Pericardium fibroblast (primary cell): ENCODE data around the gene COX6B1. TPM values are rescaled to one million over a fixed set of nuclear protein-coding genes. Genes with fewer than 3 reads are reported as not detected.

Experiments
- total RNA-seq: library from RNA; depleted of rRNA; stranded (reverse); fragments of >200 nt; gene quantifications from 2 replicates; pipeline ENCODE4 v1.2.3, GENCODE V29; 2015

The COX6B1 gene
- total RNA-seq = 325 and 420 TPM in 2 replicates

GRCh38 chr19:35648017-35648961, at the start of gene COX6B1:
Gene COX6B1, plus strand, starts transcription at chr19:35648323. Its CDS starts 2,921 bp downstream, at chr19:35651244.

GRCh38 chr19:35612559-35613321, 35.4 kb upstream of the COX6B1 start, which contains the start of gene HAUS5:
Gene HAUS5, plus strand, starts transcription at chr19:35612735. Its CDS starts 60 bp downstream, at chr19:35612795.

GRCh38 chr19:35628565-35629331, 19.4 kb upstream of the COX6B1 start, which contains the start of gene RBM42:
Gene RBM42, plus strand, starts transcription at chr19:35629036. Its CDS starts 118 bp downstream, at chr19:35629154.

GRCh38 chr19:35641515-35642151, 6.5 kb upstream of the COX6B1 start, which contains the start of gene ETV2:
Gene ETV2, plus strand, starts transcription at chr19:35641745. Its CDS starts 716 bp downstream, at chr19:35642461.

GRCh38 chr19:35666251-35666913, 18.3 kb downstream of the COX6B1 start, which contains the start of gene UPK1A:
Gene UPK1A, plus strand, starts transcription at chr19:35666517. Its CDS starts 296 bp downstream, at chr19:35666813.

GRCh38 chr19:35704218-35704617, 56.1 kb downstream of the COX6B1 start, which contains the start of gene ZBTB32:
Gene ZBTB32, plus strand, starts transcription at chr19:35704558. Its CDS starts 10,069 bp downstream, at chr19:35714627.

Other genes starting within 250 kb of the COX6B1 start
- not detected in 2 replicates for gene FFAR2, start 200.1 kb upstream of the COX6B1 start, total RNA-seq
- gene KRTDAP, start 157.9 kb upstream of the COX6B1 start, total RNA-seq = not detected in 2 replicates
- 22.8 and 37.0 TPM in 2 replicates for gene DMKN, start 134.7 kb upstream of the COX6B1 start, total RNA-seq
- gene SBSN, start 120.0 kb upstream of the COX6B1 start, total RNA-seq = 0.82 and 11.0 TPM in 2 replicates
- gene GAPDHS, start 114.9 kb upstream of the COX6B1 start, total RNA-seq = not detected in 2 replicates
- 106 and 108 TPM in 2 replicates for gene TMEM147, start 102.7 kb upstream of the COX6B1 start, total RNA-seq
- gene ATP4A, start 84.7 kb upstream of the COX6B1 start, total RNA-seq = not detected in 2 replicates
- not detected in 2 replicates for gene PMIS2, start 62.1 kb upstream of the COX6B1 start, total RNA-seq
- 6.2 and 7.6 TPM in 2 replicates for gene HAUS5, start 35.6 kb upstream of the COX6B1 start, total RNA-seq
- 75.2 and 76.0 TPM in 2 replicates for gene RBM42, start 19.3 kb upstream of the COX6B1 start, total RNA-seq
- 1.2 and 3.4 TPM in 2 replicates for gene ETV2, start 6.6 kb upstream of the COX6B1 start, total RNA-seq
- gene UPK1A, start 18.2 kb downstream of the COX6B1 start, total RNA-seq = not detected in 2 replicates
- not detected in 2 replicates for gene ZBTB32, start 56.2 kb downstream of the COX6B1 start, total RNA-seq
- gene KMT2B, start 69.7 kb downstream of the COX6B1 start, total RNA-seq = 13.9 and 17.9 TPM in 2 replicates
- 9.8 and 13.5 TPM in 2 replicates for gene IGFLR1, start 94.1 kb downstream of the COX6B1 start, total RNA-seq
- gene U2AF1L4, start 97.1 kb downstream of the COX6B1 start, total RNA-seq = 11.0 and 18.2 TPM in 2 replicates
- gene PSENEN, start 97.3 kb downstream of the COX6B1 start, total RNA-seq = 39.8 and 52.0 TPM in 2 replicates
- gene LIN37, start 100.3 kb downstream of the COX6B1 start, total RNA-seq = 11.7 and 13.5 TPM in 2 replicates
- gene HSPB6, start 108.7 kb downstream of the COX6B1 start, total RNA-seq = 142 and 170 TPM in 2 replicates
- gene PROSER3, start 109.9 kb downstream of the COX6B1 start, total RNA-seq = 5.8 and 7.5 TPM in 2 replicates
- 3.0 and 6.7 TPM in 2 replicates for gene ARHGAP33, start 127.2 kb downstream of the COX6B1 start, total RNA-seq
- gene PRODH2, start 164.5 kb downstream of the COX6B1 start, total RNA-seq = not detected in 2 replicates
- gene NPHS1, start 204.2 kb downstream of the COX6B1 start, total RNA-seq = not detected in 2 replicates
- 0.17 TPM in 1 of 2 replicates, not detected in the other for gene KIRREL2, start 208.6 kb downstream of the COX6B1 start, total RNA-seq
- 8.9 and 27.8 TPM in 2 replicates for gene APLP1, start 220.3 kb downstream of the COX6B1 start, total RNA-seq